Astrocyte of the spinal cord (primary cell): ENCODE data around the gene RASA1.

ENCODE experiments used
- DNase-seq: peaks from one replicate; pipeline ENCODE4 v3.0.0; 2011; ENCODE audit warnings: low read depth, low spot score
- H3K4me3 ChIP-seq: 2 replicates; pipeline ENCODE4 v1.5.1; 2011; ENCODE audit warnings: low read depth, mild to moderate bottlenecking, low read length, moderate library complexity
- in situ Hi-C: cut with HindIII; loops from 2 replicates; pipeline ENCODE4 v1.10.0; 2017; ENCODE audit warnings: low sequenced_read_pairs
- TF ChIP-seq, protein P1 (sequence below): IDR thresholded peaks from 2 replicates; pipeline ENCODE4 v1.5.1; 2012; ENCODE audit warnings: low read depth, mild to moderate bottlenecking, low read length, inconsistent platforms

The RASA1 gene

GRCh38 chr5:87243161-87243844, 24.4 kb upstream of the RASA1 start:
- no peak overlapping the region for H3K4me3 ChIP-seq
- peak; percentile 73 for DNase-seq
- in situ Hi-C loops: no loop called here
- TF ChIP-seq, protein P1, sequence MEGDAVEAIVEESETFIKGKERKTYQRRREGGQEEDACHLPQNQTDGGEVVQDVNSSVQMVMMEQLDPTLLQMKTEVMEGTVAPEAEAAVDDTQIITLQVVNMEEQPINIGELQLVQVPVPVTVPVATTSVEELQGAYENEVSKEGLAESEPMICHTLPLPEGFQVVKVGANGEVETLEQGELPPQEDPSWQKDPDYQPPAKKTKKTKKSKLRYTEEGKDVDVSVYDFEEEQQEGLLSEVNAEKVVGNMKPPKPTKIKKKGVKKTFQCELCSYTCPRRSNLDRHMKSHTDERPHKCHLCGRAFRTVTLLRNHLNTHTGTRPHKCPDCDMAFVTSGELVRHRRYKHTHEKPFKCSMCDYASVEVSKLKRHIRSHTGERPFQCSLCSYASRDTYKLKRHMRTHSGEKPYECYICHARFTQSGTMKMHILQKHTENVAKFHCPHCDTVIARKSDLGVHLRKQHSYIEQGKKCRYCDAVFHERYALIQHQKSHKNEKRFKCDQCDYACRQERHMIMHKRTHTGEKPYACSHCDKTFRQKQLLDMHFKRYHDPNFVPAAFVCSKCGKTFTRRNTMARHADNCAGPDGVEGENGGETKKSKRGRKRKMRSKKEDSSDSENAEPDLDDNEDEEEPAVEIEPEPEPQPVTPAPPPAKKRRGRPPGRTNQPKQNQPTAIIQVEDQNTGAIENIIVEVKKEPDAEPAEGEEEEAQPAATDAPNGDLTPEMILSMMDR: no peak

GRCh38 chr5:87245451-87245850, 22.2 kb upstream of the RASA1 start:
- no peak overlapping the region for H3K4me3 ChIP-seq
- in situ Hi-C loops: no loop called here
- TF ChIP-seq, protein P1: no peak
- DNase-seq: no peak

GRCh38 chr5:87246061-87246460, 21.6 kb upstream of the RASA1 start:
- TF ChIP-seq, protein P1: no peak
- DNase-seq: no peak
- in situ Hi-C loops: no loop called here
- H3K4me3 ChIP-seq: no peak overlapping the region

DNA sequence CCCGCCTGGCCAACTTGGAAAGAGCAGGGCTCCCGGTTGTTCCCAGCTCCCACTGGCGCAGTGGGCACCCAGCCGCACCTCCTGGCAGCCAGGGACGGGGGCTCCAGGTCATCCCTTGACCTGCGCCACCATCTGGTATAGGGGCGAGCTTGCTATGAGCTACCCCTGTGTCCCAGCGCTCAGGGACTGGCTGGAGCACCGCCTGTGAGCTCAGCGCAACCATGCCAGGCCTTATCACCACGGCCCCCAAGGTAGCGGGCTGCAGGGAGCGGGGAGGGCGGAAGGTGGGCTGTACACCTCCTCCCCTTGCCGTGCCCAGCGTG, 15.4 kb upstream of the RASA1 start:
- in situ Hi-C loops: no loop called here
- TF ChIP-seq, protein P1: no peak
- H3K4me3 ChIP-seq: no peak overlapping the region
- DNase-seq: no peak

DNA sequence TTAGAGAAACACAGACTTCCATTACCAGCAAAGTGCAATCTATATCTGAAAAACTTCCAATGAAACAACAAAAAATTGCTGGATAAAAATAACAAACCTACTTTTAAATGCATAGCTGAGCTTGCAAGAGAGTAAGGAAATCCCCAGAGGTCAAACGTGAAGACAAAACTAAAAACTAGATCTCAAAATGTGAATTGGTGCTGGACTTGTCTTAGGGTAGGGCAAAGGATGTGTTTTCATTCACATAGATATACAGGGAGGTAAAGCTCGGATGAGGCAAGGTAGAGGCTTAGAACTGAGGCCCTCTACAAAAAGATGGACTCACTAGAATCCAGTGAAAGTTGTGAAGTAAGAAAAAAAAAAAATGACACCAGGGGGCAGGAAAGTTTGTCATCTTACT, 13.6 kb upstream of the RASA1 start:
- H3K4me3 ChIP-seq: no peak overlapping the region
- DNase-seq: no peak
- in situ Hi-C loops: no loop called here
- TF ChIP-seq, protein P1: no peak

- in situ Hi-C loops: no loop called here
- H3K4me3 ChIP-seq: no peak overlapping the region
- DNase-seq: no peak
- TF ChIP-seq, protein P1: no peak
Observed at GRCh38 chr5:87258507-87258906, 9.2 kb upstream of the RASA1 start.

GRCh38 chr5:87260604-87261192, 7.0 kb upstream of the RASA1 start:
- TF ChIP-seq, protein P1: no peak
- in situ Hi-C loops: no loop called here
- DNase-seq: no peak
- H3K4me3 ChIP-seq: no peak overlapping the region
